Mesothelial cell of epicardium (in vitro differentiated cells): ENCODE measurements around the gene MRPS14. TPM values are rescaled to one million over a fixed set of nuclear protein-coding genes. Genes with fewer than 3 reads are reported as not detected.
A peak's percentile ranks its signal among the peaks of the same experiment; 100 is the strongest.

Experiments
- DNase-seq, 2 experiments: peaks; one replicate each; pipeline ENCODE4 v3.0.0; 2021; ENCODE audit warnings: low spot score in 2 of 2; ENCODE audit not compliant: unreplicated experiment in 2 of 2
- H3K27ac Mint-ChIP-seq: 2 replicates; pipeline ENCODE4 v1.8.0; 2021; ENCODE audit warnings: mixed read lengths
- H3K27me3 Mint-ChIP-seq: 2 replicates; pipeline ENCODE4 v1.8.0; 2021; ENCODE audit warnings: low read depth, mixed read lengths
- H3K36me3 Mint-ChIP-seq: 2 replicates; pipeline ENCODE4 v1.8.0; 2021; ENCODE audit warnings: mixed read lengths
- H3K4me1 Mint-ChIP-seq: 2 replicates; pipeline ENCODE4 v1.8.0; 2021; ENCODE audit warnings: mixed read lengths
- H3K4me3 Mint-ChIP-seq: 2 replicates; pipeline ENCODE4 v1.8.0; 2021; ENCODE audit warnings: mild to moderate bottlenecking, moderate library complexity, mixed read lengths
- H3K9me3 Mint-ChIP-seq: 2 replicates; pipeline ENCODE4 v1.8.0; 2021; ENCODE audit warnings: mixed read lengths
- total RNA-seq: library from RNA; stranded (reverse); gene quantifications from 3 replicates; pipeline ENCODE4 v1.2.1, GENCODE V29; 2021
- TF ChIP-seq, protein P1 (sequence below): fragments of 200-600 bp; sonication (generic); IDR thresholded peaks from one replicate; pipeline ENCODE4 v1.5.0; 2021; ENCODE audit warnings: antibody characterized with exemption; ENCODE audit not compliant: unreplicated experiment

Gene MRPS14
- total RNA-seq, 1 donor from 2014 or later: 25.2 TPM

DNA sequence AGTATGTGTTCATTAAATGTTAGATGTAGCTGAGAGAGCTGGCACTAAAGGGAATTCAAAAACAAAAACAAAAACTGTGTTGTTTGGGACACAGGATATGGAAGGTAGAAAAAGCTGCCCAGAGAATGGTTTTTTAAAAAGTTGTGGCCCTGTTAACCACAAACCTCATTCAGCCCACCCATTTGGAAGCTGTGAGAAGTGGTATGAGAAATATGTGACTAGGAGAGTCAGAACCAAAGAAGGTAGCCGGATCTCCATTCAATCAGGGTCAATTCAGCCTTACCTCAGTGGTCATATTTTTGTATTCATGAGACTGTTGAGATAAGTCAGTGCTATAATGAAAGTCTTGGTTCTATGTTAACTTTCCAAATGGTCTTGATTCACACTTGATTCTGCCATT, 53.2 kb downstream of the MRPS14 start:
- Mint-ChIP-seq H3K4me3 (no peak overlapping the region), H3K4me1 (peaks cover 47% of the 10 kb centered on the region), H3K9me3 (no peaks in the 10 kb centered on the region), H3K36me3 (peaks cover 9% of the 10 kb centered on the region), H3K27me3 (no peaks in the 10 kb centered on the region), H3K27ac (no peak overlapping the region)
- TF ChIP-seq, protein P1, sequence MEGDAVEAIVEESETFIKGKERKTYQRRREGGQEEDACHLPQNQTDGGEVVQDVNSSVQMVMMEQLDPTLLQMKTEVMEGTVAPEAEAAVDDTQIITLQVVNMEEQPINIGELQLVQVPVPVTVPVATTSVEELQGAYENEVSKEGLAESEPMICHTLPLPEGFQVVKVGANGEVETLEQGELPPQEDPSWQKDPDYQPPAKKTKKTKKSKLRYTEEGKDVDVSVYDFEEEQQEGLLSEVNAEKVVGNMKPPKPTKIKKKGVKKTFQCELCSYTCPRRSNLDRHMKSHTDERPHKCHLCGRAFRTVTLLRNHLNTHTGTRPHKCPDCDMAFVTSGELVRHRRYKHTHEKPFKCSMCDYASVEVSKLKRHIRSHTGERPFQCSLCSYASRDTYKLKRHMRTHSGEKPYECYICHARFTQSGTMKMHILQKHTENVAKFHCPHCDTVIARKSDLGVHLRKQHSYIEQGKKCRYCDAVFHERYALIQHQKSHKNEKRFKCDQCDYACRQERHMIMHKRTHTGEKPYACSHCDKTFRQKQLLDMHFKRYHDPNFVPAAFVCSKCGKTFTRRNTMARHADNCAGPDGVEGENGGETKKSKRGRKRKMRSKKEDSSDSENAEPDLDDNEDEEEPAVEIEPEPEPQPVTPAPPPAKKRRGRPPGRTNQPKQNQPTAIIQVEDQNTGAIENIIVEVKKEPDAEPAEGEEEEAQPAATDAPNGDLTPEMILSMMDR: no peak
- DNase-seq: no peak

- no peak for DNase-seq
- Mint-ChIP-seq H3K4me1 (peaks cover 59% of the 10 kb centered on the region), H3K36me3 (peaks cover 4% of the 10 kb centered on the region), H3K27ac (peak overlapping the region; percentile 81), H3K9me3 (no peaks in the 10 kb centered on the region), H3K27me3 (no peaks in the 10 kb centered on the region), H3K4me3 (no peak overlapping the region)
- TF ChIP-seq, protein P1: no peak
Observed at GRCh38 chr1:174968750-174969244, 54.4 kb downstream of the MRPS14 start.

DNA sequence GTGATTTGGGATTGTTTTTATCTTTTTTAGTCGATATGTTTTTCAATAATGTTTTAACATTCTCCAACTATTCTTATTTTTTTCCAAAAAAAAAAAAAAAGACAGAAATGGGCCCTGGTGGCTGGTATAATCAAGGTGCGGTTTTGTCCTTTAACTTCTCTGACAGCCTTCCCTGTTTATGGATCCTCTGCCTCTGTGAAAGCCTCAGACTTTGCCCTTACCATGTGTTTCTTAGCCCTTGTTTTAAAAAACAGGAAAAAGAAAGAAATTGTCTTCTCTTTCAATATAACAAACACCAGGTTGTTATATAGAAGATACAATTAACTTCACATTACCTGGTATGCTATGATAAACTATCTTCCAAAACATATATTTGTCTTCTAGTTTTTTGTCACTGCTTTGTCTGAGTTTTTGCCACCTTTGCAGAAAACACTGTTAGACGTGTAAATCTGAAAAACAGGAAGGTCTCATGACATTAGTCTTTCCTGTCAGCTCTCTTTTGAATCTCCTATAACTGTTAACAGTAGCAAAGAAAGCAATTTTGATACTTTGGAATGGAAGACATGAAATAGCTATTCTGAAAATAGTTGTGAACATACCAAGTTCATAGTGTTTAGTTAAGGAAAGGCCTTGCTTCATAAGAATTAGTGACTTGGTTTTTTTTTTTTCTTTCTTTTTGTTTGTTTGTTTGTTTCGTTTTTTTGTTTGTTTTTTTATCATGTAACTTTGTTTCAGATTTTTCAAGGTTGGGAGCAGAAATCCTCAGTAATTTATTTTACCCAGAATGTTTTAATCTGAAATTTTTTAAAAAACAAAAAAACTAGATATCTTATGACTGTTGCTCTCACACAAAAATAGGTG, 55.1 kb downstream of the MRPS14 start:
- H3K36me3 Mint-ChIP-seq: peaks cover 3% of the 10 kb centered on the region
- no peak for DNase-seq
- H3K27me3 Mint-ChIP-seq: no peaks in the 10 kb centered on the region
- TF ChIP-seq, protein P1: no peak
- H3K4me3 Mint-ChIP-seq: no peak overlapping the region
- H3K9me3 Mint-ChIP-seq: no peaks in the 10 kb centered on the region
- H3K4me1 Mint-ChIP-seq: peaks cover 66% of the 10 kb centered on the region
- H3K27ac Mint-ChIP-seq: peak overlapping the region; percentile 81

GRCh38 chr1:174966008-174966572, 57.1 kb downstream of the MRPS14 start:
- peaks cover 54% of the 10 kb centered on the region for H3K4me1 Mint-ChIP-seq
- peaks cover 3% of the 10 kb centered on the region for H3K36me3 Mint-ChIP-seq
- H3K9me3 Mint-ChIP-seq: no peaks in the 10 kb centered on the region
- peak overlapping the region; percentile 9 for H3K4me3 Mint-ChIP-seq
- peak overlapping the region; percentile 77 for H3K27ac Mint-ChIP-seq
- TF ChIP-seq, protein P1: no peak
- no peak for DNase-seq
- no peaks in the 10 kb centered on the region for H3K27me3 Mint-ChIP-seq

DNA sequence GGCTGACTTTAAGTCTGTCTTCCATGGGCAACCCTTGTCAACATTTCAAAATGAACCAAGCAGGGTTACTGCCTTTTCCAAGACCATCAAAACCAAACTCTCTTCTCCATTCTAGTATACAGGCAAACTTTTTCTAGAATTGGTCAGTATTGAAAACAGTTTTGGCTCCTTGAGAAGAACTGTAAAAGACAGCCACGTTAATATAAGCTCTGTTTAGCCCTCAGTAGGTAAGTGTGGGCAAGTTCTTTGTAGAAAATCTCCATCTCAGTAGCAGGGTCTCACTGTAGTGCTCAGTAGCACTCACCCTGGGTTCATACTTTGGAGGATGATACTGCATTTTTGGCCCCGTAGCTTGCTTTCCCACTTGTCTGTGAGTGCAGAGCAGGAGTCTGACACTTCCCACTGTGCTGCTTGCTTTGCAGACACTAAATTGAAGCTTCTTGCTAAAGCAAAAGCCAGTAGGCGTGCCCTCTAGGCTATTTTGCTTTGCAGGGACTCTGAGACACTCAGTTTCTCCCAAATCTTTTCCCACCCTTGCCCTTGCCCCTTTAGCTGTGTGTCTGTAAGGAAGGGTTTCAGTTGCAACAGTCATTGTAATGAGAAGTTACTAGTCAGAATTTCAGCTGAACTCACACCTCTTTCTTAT, 57.7 kb downstream of the MRPS14 start:
- DNase-seq: no peak
- Mint-ChIP-seq H3K4me3 (no peak overlapping the region), H3K27ac (peak overlapping the region; percentile 77), H3K36me3 (peaks cover 3% of the 10 kb centered on the region), H3K9me3 (no peaks in the 10 kb centered on the region), H3K27me3 (no peaks in the 10 kb centered on the region), H3K4me1 (peaks cover 54% of the 10 kb centered on the region)
- TF ChIP-seq, protein P1: no peak
